Measurements from ENCODE around the gene TNS3.
"Not testable (repeated sequence)": the region's sequence is repeated elsewhere in the genome, so short reads cannot be mapped to it uniquely, and the experiment has no call there.

Gene TNS3

DNA sequence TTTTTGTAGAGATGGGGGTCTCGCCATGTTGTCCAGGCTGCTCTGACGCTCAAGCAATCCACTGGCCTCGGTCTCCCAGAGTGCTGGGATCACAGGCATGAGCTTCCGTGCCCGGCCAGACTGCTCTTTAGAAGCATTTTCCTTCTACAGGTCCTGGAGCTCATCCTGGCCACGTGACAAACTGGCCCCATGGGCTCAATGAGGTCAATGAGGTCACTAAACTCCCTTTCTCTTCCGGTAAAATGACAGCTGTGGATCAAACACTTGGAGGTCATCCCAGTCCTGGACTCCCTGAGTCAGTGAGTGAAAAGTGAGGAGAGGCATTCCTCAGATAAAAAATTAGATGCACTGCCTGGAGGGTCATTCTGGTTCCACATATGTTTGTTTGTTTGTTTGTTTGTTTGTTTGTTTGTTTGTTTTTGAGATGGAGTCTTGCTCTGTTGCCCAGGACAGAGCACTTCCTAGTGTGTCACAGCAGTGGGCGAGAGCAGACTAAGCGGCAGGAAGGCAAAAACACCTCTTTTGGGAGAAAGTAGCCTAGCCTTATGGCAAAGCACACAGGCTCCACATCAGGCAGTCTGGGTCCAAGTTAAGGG lies 134.9 kb downstream of the TNS3 start:
- DNase-seq = no peak
- Mint-ChIP-seq H3K27me3 (peaks cover 3% of the 10 kb centered on the region), H3K9me3 (no peaks in the 10 kb centered on the region), H3K36me3 (ENCODE audit: low read depth) (no peaks in the 10 kb centered on the region), H3K4me3 (no peak overlapping the region), H3K27ac (no peak overlapping the region), H3K4me1 (ENCODE audit: low read depth) (no peaks in the 10 kb centered on the region)

DNA sequence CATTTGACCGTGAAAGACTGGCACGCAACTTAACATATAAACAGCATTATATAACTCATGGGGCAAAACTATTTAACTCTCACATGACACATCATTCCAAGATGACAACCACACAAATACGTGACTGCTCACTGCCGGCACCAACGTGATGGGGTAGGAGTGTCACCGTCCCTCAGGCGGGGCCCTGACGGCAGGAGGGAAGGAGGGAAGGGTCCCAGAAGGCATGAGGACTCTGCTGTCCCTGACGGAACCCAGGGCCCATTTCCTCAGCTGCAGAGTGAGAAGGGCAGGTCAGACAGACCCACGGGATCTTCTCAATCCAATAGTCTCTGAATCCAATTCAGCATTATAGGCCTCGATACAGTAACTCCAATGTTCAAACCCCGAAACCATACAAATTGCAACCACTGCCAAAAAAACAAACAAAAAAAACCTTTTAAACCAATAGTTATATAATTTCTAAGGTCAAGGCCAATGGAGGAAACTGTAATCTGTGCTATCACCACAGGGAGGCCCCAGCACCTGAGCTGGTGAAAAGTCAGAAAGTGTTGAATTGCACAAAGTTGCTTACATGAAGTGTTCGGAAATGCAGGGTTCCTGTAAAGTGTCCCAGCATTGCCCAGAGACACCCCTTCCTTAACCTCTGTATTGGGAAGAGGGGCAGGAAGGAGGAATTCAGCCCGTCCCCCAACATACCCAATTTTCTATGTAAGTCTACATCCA lies 137.4 kb downstream of the TNS3 start:
- H3K4me1 Mint-ChIP-seq (ENCODE audit: low read depth) = no peaks in the 10 kb centered on the region
- DNase-seq = no peak
- H3K4me3 Mint-ChIP-seq = no peak overlapping the region
- H3K27ac Mint-ChIP-seq = no peak overlapping the region
- H3K27me3 Mint-ChIP-seq = peaks cover 3% of the 10 kb centered on the region
- no peaks in the 10 kb centered on the region for H3K36me3 Mint-ChIP-seq (ENCODE audit: low read depth)
- no peaks in the 10 kb centered on the region for H3K9me3 Mint-ChIP-seq

DNA sequence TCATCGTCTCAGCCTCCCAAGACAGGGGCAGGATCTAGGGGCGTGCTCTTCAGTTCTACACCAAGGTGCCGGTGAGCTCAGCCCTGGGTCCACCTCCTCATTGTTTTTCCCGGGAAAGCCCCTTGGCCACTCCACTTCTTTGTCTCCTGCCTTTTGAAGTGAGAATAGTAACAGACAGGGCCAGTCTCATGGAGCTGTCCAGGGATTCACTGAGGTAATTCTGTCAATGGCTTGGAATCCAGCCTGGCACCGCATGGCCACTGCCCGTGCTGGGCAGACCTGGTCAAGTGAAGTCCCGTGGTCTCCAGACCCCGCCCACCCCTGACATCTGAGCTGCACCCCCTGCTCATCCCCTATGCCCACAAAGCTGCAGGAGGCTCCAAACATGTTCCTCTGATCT lies 138.9 kb downstream of the TNS3 start:
- no peak for DNase-seq

DNA sequence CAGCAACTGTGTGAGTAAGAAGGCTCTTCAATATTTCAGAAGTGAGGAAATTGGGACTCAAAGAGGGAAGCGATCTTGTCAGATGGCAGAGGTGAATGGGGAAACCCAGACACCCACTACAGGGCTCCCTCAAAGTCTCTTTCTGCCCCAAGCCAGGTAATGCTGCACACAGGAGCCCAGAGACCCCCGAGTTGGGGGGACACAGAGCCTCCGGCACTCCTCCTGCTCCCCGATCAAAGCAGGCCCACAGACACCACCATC lies 139.4 kb downstream of the TNS3 start:
- DNase-seq = no peak
- Mint-ChIP-seq H3K4me1 (ENCODE audit: low read depth) (no peaks in the 10 kb centered on the region), H3K9me3 (no peaks in the 10 kb centered on the region), H3K36me3 (ENCODE audit: low read depth) (no peaks in the 10 kb centered on the region), H3K4me3 (no peak overlapping the region), H3K27me3 (no peaks in the 10 kb centered on the region), H3K27ac (no peak overlapping the region)

More for the DNA sequence above, 138.9 kb downstream of the TNS3 start:
- Mint-ChIP-seq H3K9me3 (no peaks in the 10 kb centered on the region), H3K36me3 (ENCODE audit: low read depth) (no peaks in the 10 kb centered on the region), H3K4me3 (no peak overlapping the region), H3K27me3 (no peaks in the 10 kb centered on the region), H3K27ac (no peak overlapping the region), H3K4me1 (ENCODE audit: low read depth) (no peaks in the 10 kb centered on the region)

DNA sequence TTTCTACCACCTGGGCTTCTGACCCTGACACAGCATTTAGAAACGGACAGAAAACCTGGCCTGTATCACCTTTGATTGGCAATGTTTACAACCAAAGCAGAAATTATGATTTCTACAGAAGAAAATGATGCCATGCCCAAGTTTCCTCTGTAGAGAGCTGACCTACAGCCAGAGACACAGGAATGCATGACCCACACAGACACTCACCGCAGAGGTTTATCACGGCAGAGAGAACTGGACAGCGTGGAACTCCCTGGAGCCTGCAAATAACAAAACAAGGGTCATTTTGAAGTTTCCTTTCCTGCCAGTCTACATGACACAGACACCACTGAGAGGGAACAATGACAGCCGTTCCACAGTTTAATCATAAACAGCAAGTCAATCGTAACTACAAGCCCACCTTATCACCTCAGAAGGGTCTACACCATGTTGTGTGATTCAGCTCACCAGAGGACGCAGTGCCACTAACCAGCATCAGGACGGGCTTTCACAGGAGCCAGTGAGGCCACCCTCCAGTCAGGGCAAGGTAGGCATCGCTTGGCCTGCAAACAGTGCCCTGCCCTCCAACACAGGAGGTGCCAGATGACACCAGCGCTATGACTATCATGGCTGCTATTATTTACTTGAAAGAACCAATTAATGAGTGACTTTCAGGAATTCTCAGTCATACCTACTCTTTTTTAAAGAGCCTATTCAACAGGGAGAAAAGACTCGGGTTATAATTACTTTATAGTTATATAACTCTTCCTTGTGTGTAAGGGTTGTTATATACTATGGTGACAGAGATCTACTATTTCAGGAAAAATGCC lies 139.9 kb downstream of the TNS3 start:
- Mint-ChIP-seq H3K9me3 (no peaks in the 10 kb centered on the region), H3K27ac (no peak overlapping the region), H3K4me3 (no peak overlapping the region), H3K4me1 (ENCODE audit: low read depth) (no peaks in the 10 kb centered on the region), H3K27me3 (no peaks in the 10 kb centered on the region), H3K36me3 (ENCODE audit: low read depth) (no peaks in the 10 kb centered on the region)
- no peak for DNase-seq

DNA sequence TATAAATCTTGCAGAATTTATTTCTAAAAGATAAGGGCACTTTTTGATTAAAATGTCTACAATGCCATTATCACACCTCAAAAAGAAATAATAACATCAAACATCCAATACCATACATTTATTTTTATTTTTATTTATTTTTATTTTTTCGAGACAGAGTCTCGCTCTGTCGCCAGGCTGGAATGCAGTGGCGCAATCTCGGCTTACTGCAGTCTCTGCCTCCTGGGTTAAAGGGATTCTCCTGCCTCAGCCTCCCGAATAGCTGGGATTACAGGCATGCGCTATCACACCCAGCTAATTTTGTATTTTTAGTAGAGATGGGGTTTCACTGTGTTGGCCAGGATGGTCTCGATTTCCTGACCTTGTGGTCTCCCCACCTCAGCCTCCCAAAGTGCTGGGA lies 140.9 kb downstream of the TNS3 start:
- not testable (repeated sequence) for H3K27me3 Mint-ChIP-seq; H3K4me3 Mint-ChIP-seq; DNase-seq; H3K27ac Mint-ChIP-seq; H3K9me3 Mint-ChIP-seq; H3K4me1 Mint-ChIP-seq (ENCODE audit: low read depth); H3K36me3 Mint-ChIP-seq (ENCODE audit: low read depth)

DNA sequence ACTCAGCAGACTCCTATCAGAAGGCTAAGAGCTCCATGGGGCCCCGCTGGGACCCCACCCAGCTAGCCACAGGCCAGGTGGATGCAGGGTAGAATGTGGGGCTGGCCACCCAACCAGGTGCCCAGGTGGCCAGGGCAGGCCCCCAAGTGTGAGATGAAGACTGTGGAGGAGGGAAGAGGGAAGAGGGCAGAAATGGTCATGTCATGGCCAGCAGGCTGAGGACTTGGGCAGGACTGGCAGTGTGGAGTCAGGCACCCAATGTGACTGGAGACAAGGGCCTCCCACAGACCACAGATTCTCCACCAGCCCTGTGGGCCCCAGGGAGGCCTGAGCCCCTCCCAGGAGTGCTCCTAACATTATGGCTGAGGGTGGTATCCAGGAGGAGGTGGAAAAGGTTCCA lies 141.6 kb downstream of the TNS3 start:
- Mint-ChIP-seq H3K4me3 (no peak overlapping the region), H3K27ac (no peak overlapping the region), H3K36me3 (ENCODE audit: low read depth) (no peaks in the 10 kb centered on the region), H3K27me3 (no peaks in the 10 kb centered on the region), H3K9me3 (no peaks in the 10 kb centered on the region), H3K4me1 (ENCODE audit: low read depth) (no peaks in the 10 kb centered on the region)
- DNase-seq = no peak

DNA sequence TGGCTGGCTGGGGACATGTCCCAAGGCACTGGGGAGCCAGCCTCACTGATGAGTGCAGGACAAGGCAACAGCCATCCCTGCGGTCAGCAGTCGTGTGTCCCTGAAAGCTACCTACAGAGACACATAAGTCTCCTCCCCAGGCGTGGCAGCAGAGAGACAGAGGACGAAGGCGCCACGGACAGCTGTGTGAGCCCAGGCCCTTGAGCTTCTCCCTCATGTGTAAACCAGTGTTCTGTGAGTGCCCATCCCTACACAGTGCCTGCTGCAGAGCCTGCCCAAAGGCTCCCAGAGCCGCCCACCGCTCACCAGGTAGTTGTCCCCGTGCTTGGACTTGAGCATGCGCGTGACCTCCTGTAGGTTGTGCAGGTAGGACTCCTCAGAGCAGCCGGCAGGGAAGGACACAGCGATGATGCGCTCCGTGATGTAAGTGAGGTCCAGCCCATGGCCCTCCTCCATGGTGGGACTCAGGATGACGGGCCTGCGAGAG lies 142.7 kb downstream of the TNS3 start:
- H3K9me3 Mint-ChIP-seq = no peaks in the 10 kb centered on the region
- no peak for DNase-seq
- H3K36me3 Mint-ChIP-seq (ENCODE audit: low read depth) = no peaks in the 10 kb centered on the region
- H3K27ac Mint-ChIP-seq = no peak overlapping the region
- H3K4me3 Mint-ChIP-seq = no peak overlapping the region
- H3K4me1 Mint-ChIP-seq (ENCODE audit: low read depth) = no peaks in the 10 kb centered on the region
- no peaks in the 10 kb centered on the region for H3K27me3 Mint-ChIP-seq

DNA sequence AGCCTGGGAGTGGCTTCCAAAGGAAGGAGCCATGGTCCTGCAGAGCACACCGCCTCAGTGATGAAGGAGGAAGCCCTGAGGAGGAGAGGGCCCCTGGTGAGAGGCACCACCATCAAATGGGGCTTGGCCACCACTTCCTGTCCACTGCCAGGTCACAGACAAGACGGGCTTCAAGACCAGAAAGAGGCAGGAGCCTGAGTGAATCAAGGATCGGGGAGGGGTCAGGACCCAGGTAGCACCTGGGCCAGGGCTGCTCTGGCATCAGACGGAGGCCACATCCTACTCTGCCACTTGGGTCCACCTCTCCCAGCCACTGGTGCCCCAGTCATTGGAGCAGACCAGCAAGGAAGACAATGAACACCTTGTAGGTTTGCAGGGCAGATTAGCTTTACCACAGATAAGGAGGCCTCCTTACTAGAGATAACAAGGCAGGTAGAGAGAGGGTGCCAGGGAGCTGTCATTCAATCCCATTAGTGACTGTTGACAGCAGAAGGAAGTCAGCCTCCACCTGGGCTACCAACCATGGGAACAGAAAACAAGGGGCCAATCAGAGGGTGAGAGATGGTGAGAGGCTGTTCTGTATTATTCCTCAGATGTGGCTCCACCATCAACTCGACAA lies 143.4 kb downstream of the TNS3 start:
- Mint-ChIP-seq H3K27ac (no peak overlapping the region), H3K4me3 (no peak overlapping the region), H3K9me3 (no peaks in the 10 kb centered on the region), H3K36me3 (ENCODE audit: low read depth) (no peaks in the 10 kb centered on the region), H3K4me1 (ENCODE audit: low read depth) (no peaks in the 10 kb centered on the region), H3K27me3 (no peaks in the 10 kb centered on the region)
- no peak for DNase-seq

DNA sequence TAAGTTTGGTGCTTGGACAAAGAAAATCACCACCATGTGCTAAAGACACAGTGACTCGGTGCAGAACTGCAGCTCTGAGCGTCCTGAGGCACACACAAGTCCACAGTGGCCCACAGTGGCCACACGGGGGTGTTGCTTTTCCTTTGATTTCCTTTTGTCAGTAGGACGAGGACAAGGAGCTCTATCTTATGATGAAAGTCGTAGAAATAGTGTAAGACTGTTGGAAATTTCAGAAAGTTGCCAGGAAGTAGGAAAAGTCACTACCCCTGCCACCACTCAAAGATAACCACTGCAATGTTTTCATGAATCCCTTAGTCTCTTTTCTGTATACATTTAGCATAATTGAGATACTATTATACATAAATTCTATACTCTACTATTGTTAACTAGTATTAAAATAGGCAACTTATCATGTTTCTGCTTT lies 146.0 kb downstream of the TNS3 start:
- no peaks in the 10 kb centered on the region for H3K36me3 Mint-ChIP-seq (ENCODE audit: low read depth)
- H3K4me1 Mint-ChIP-seq (ENCODE audit: low read depth) = no peaks in the 10 kb centered on the region
- no peaks in the 10 kb centered on the region for H3K9me3 Mint-ChIP-seq
- H3K4me3 Mint-ChIP-seq = no peak overlapping the region
- no peak overlapping the region for H3K27ac Mint-ChIP-seq
- no peaks in the 10 kb centered on the region for H3K27me3 Mint-ChIP-seq
- no peak for DNase-seq

DNA sequence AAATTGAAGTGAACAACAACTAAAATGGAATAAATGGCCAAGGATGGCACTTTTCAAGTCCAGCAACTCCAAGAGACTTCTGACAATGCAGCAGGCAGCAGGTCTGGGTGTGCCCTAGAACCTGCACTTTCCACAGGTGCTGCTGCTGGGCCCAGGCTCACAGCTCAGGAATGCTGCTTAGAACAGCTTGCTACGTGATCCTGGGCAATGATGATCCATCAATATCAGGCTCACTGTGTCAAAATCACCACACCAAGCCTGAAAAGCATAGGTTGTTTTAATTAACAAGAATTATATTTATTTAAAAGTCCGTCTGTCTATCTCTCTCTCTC lies 148.4 kb downstream of the TNS3 start:
- H3K4me3 Mint-ChIP-seq = no peak overlapping the region
- H3K4me1 Mint-ChIP-seq (ENCODE audit: low read depth) = no peaks in the 10 kb centered on the region
- DNase-seq = no peak
- H3K36me3 Mint-ChIP-seq (ENCODE audit: low read depth) = no peaks in the 10 kb centered on the region
- H3K27me3 Mint-ChIP-seq = no peaks in the 10 kb centered on the region
- no peak overlapping the region for H3K27ac Mint-ChIP-seq
- no peaks in the 10 kb centered on the region for H3K9me3 Mint-ChIP-seq

DNA sequence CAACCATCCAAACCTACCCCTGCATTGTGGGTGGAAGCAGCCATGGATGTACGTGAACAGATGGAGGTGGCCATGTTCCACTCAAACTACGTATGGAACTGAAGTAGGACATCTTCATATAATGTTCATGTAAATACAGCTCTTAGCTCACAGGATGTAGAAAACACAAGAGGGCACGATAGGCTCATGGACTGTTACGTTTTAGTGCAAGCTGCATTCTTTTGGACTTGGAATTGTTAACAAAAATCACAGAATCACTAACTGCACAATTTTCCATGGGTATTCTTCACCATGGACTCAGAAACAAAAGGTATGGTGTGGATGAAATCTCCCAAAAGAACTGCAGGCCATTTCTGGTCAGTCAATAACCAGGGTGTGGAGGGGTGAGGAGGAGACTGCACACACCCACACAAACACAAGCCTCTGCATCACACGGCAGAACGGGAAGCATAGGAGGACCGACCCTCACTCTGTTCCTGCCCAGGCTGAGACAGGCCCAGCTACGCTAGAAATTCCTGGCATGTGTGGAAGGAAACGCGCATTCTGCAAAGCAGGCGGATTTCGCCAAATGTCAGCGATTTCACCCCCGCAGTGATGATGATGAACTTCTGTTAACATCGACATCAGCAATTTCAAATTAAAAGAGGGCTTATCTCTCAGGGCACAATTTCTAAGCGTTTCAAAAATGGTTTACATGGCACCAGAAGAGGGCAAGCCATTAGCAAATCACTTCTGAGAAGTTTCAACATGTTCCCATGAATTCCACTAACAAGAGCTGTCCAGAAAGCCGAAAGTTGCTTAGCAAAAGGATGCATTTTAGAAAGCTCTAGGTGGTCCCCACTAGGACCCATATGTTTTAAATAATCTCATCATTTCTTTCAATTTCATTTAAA lies 149.0 kb downstream of the TNS3 start:
- no peak for DNase-seq
- Mint-ChIP-seq H3K27ac (no peak overlapping the region), H3K9me3 (no peaks in the 10 kb centered on the region), H3K36me3 (ENCODE audit: low read depth) (no peaks in the 10 kb centered on the region), H3K4me1 (ENCODE audit: low read depth) (no peaks in the 10 kb centered on the region), H3K4me3 (no peak overlapping the region), H3K27me3 (no peaks in the 10 kb centered on the region)

DNA sequence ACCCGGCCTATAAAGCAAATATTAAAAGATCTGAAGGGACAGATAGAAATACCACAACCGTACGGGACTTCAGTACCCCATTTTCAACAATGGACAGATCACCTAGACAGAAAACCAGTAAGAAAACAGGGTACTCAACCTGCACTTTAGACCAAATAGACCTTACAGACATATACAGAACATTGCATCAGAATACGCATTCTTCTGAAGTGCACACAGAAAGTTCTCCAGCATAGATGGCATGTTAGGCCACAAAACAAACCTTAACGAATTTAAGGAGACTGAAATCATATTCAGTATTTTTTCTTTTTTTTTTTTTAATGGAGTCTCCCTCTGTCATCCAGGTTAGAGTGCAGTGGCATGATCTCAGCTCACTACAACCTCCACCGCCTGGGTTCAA lies 151.5 kb downstream of the TNS3 start:
- H3K36me3 Mint-ChIP-seq (ENCODE audit: low read depth) = no peaks in the 10 kb centered on the region
- H3K27me3 Mint-ChIP-seq = no peaks in the 10 kb centered on the region
- H3K4me3 Mint-ChIP-seq = no peak overlapping the region
- H3K4me1 Mint-ChIP-seq (ENCODE audit: low read depth) = no peaks in the 10 kb centered on the region
- no peaks in the 10 kb centered on the region for H3K9me3 Mint-ChIP-seq
- H3K27ac Mint-ChIP-seq = no peak overlapping the region
- DNase-seq = no peak

DNA sequence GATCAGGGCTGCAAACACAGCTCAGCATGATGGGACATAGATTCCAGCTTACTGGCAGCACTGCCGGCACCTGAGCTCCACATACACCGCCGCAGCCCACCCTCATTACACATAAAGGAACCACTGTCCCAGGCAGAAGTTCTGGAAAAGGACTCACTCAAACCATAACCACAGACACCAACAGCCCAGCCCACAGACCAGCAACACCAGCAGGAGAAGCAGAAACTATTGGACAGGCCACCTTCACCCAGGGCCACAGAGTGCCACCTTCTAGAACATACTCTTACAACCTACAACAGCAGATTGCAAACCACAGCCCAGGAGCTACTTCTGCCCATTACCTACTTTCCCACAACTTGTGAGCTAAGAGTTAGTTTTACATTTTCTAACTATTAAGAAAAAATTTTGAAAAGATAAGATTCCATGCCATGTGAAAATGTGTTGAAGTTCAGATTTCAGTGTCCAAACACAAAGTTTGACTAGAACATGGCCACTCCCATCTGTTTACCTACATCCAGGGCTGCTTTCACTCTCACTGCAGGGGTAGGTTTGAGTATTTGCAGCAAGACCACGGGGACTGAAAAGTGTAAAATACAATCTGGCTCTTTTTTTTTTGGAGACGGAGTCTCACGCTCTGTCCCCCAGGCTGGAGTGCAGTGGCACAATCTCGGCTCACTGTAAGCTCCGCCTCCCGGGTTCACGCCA lies 153.0 kb downstream of the TNS3 start:
- no peaks in the 10 kb centered on the region for H3K27me3 Mint-ChIP-seq
- no peak overlapping the region for H3K4me3 Mint-ChIP-seq
- no peak overlapping the region for H3K27ac Mint-ChIP-seq
- no peak for DNase-seq
- H3K4me1 Mint-ChIP-seq (ENCODE audit: low read depth) = no peaks in the 10 kb centered on the region
- H3K36me3 Mint-ChIP-seq (ENCODE audit: low read depth) = no peaks in the 10 kb centered on the region
- H3K9me3 Mint-ChIP-seq = no peaks in the 10 kb centered on the region

Data from activated T-cell treated with anti-CD3 and anti-CD28 coated beads, Interleukin-2, amount 50 U/mL, for 24 hours (primary cell).